NCI-H446 (cell line): Measurements from ENCODE around the gene CBX7.

Source experiments
- DNase-seq, 2 experiments: peaks; one replicate each; lab custom pipeline; 2025; lab: John Stamatoyannopoulos, UW

The CBX7 gene

DNA sequence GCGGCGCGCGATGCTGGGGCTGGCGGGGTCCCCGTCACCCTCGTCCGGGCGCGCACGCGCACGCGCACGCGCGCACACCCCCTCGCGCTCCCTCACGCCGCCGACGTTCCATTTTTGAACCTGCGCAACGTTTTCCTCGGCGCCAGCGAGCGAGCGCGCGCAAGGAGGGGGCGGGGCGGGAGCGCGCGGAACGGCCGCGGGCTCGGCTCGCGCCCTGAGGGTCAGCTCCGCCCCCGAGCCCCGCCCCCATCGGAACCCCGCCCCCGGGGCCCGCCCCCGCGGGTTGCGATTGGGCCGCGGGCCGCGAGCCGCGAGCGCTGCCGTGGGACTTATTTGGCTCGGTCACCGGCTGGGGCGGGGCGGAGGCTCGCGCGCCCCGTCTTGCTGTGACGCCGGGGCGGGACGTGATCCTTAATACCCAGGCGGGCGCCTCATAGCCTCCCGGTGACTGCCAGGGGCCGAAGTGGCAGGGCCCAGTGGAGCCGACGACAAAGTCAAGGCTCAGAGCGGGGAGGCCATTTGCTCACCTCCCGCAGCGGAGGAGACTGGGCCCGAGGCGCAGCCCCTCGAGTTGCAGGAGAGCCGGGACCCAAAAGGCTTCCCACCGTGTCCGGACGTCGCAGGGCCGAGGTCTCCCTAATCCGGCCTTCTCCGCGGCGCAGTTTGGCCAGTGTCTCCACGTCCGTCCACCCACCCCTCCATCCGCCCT is at the start of gene CBX7:
TSS of gene CBX7 (minus strand) at position 170 of the 709 bp plus-strand sequence. CDS start 236 bp downstream, outside the sequence.
- peak; percentile 64 to 93 for DNase-seq

- no peak for DNase-seq
These were observed 45.1 kb upstream of the CBX7 start for GRCh38 chr22:39197578-39197977.

GRCh38 chr22:39194098-39194497 is 41.6 kb upstream of the CBX7 start:
- DNase-seq = no peak

DNA sequence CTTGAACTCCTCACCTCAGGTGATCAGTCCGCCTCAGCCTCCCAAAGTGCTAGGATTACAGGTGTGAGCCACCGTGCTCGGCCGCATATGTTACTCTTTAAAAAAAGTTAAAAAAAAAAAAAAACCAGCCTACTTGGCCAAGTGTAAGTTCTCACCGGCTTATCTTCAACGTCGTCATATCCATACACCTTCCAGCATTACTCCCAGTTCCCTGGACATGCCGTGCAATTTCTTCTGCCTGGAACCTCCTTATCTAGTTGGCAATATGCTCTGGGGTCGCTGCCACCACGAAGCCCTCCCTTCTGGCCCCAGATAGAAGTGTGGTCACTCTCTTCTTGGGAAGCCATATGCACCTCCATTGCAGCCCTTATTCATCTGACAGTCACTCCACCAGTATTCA is 36.3 kb upstream of the CBX7 start:
- DNase-seq = no peak

- DNase-seq = no peak
These were observed 33.1 kb upstream of the CBX7 start for GRCh38 chr22:39185601-39186012.

DNA sequence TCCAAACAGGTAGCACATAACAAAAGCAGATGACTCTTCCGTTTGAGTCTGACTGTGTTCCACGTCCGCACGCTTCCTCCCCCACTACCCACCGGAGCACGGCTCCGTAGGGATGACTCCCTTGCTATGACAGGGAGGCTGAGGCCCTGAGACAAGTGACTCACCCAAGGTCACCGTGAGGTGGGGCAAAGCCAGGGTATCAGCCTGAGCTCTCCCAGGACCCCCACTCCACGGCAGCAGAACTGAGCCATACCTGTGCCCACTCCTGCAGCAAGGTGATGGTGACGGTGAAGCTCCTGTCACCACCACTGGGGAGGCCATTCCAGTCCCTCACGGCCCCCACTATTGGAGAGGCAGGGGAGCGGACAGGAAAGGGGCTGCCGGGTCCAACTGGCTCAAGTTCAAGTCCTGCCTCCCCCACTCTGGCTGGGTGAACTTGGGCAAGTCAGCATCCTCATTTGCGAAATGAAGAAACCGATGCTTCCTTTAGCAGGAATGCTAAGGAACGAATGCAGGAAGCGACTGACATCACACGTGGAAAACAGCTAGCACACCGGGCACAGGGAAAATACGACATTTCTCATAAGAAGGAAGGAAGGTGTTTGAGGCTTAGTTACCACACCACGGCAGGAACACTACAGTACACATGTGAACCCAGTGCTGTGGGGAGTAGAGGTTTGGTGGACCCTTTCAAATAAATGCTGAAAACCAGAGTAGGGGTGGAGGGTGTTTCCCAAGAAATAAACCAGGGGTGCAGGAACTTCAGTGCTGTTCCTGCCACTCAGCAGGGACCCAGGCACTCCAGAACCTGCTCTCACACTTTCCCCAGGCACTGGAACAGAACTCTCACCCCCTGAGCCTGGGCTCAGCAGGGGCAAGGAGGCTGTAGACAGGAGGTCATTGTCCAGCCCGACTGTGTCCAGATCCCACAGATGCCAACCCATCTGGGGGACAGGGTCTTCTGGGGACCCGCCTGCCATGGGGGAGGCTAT is 32.4 kb upstream of the CBX7 start:
- no peak for DNase-seq

- peak in 1 of 2 experiments; percentile 70 for DNase-seq
These were observed 31.6 kb upstream of the CBX7 start for GRCh38 chr22:39183991-39184585.

GRCh38 chr22:39182478-39183030 is 30.1 kb upstream of the CBX7 start:
- no peak for DNase-seq

- no peak for DNase-seq
These were observed 29.3 kb upstream of the CBX7 start for GRCh38 chr22:39181778-39182177.

DNA sequence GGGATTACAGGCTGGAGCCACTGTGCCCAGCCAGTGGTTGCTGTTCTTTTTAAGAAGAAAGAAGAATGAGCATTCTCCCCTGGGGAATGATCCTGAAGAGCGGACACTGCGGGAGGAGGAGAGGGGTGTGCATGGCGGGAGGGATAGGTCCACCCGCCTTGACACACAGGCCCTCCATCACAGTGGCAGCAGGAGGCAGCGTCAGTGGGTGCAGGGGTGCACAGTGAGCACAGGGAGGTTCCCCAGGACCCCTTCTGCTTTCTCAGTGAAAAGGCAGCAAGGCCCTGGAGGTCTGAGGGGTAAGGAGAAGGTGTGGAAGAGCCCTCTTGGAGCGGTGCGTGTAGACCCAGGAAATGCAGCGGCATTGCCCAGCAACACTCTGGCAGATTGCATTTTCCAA is 28.9 kb upstream of the CBX7 start:
- DNase-seq = no peak

- no peak for DNase-seq
These were observed 27.4 kb upstream of the CBX7 start for GRCh38 chr22:39179841-39180335.

DNA sequence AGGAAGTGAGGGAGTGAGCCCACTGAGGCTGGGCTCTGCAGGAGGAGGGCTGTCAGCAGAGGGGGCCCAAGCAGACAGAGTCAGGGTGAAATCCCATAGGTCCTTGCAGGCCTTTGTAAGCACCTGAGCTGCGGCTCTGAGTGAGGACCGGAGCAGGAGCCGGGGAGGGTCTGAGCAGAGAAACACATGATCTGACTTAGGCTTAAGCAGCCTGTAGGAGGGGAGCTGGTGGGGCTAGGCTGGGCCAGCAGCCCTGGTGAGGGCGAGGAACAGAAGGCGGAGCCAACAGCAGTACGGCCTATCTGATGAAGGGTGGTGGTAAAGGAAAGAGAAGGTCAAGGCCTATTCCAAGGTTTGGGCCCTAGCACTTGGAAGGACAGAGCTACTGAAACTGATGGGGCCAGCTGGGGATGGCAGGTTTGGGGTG is 26.9 kb upstream of the CBX7 start:
- no peak for DNase-seq

- no peak for DNase-seq
These were observed 26.0 kb upstream of the CBX7 start for GRCh38 chr22:39178206-39179111.

- no peak for DNase-seq
These were observed 25.3 kb upstream of the CBX7 start for GRCh38 chr22:39177791-39178190.

DNA sequence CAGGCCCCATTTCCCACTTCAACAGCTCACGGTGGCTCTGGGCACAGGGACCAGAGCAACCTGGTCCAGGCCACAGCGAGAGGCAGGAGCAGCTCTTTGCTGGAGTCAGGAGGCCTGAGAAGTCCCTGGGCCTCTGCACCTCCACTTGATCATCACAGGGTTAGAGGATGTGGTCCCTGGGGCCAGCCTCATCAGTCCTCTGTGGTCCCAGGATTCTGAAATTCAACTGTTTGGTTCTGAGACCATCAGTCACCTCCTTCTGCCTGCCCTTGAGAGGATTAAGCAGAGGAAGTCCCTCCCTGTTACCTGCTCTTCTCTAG is 24.9 kb upstream of the CBX7 start:
- no peak for DNase-seq

- no peak for DNase-seq
These were observed 24.4 kb upstream of the CBX7 start for GRCh38 chr22:39176714-39177455.

GRCh38 chr22:39176143-39176713 is 23.7 kb upstream of the CBX7 start:
- peak in 1 of 2 experiments; percentile 15 for DNase-seq

DNA sequence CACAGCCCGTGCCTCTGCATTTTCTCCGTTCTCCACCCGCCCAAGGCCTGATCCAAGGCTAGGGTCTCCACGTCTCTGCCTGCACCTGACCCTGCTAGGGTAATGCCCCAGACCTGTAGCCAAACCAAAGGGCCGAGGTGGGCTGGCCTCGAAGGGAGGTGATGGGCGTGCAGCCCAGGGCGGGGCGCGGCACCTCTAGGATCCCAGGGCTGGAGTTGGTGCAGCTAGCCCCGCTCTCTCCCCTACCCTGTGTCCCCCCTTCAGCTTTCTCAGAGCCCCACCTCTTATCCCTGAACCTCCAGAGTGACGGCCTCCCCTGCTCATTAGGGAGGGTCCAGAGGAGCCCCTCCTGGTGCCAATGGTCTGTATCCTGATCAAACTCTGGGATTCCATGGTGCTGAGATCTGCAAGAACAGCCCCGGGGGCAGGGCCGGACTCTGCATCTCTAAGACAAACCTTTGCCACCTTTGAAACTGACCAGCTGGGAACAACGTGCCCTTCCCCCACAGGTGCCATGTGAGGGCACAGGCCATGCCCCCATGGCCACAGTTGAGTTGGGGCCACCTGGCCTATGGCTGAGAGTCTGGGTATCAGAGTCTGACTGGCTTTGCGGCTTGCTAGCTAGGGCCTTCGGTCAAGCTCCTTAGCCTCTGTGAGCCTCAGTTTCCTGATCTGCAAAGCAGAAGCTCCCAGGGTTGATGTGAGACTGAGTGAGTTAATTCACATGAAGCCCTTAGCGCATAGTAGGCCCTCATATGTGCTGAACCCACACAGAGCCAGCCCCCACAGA is 23.1 kb upstream of the CBX7 start:
- no peak for DNase-seq
